ENCODE data around the gene FSTL4. TPM values are rescaled to one million over a fixed set of nuclear protein-coding genes. Genes with fewer than 3 reads are reported as not detected.

Gene FSTL4
- polyA plus RNA-seq, 1 of the 3 experiments (the other 2 are of a cell fraction) = not detected

DNA sequence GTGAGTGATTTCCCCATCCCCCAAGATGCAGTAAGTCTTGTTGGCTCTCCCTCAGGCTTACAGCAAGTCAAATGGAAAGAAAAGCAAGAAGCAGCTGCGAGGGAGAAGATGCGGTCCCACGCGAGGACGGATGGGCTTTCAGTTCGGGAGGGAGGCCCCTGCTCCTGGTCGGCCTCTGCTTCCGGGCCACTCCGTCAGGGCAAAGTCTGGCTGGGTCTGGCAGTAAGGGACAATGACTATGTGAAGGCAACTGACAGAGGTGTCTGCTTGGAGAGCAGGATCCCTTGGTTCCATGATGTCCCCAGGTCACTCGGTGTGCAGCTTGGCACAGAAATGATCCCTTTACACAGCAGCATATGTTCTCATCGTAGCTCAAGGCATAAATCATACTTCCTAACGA is 413.8 kb downstream of the FSTL4 start:
- Histone ChIP-seq H4K20me1 (ENCODE audit: insufficient read depth) (no peaks in the 10 kb centered on the region), H3K79me2 (ENCODE audit: insufficient read depth) (no peaks in the 10 kb centered on the region), H3K27ac (ENCODE audit: low read depth in 2 of 2, low read length in 1 of 2) (no peak overlapping the region), H3F3A (replicated peaks; ENCODE audit: insufficient read depth) (no peaks in the 10 kb centered on the region), H3K4me1 (ENCODE audit: control insufficient read depth in 1 of 2, insufficient read depth in 2 of 2, low read depth in 1 of 2, low read length in 1 of 2) (peaks cover 0 to 13% of the 10 kb centered on the region in 2 experiments; a peak in 1 of 4 replicates), H3K27me3 (ENCODE audit: insufficient read depth) (peaks cover 5% of the 10 kb centered on the region; the same call in 1 of the 2 replicates), H2AFZ (ENCODE audit: low read depth) (no peak overlapping the region), H3K9ac (no peak overlapping the region), H3K4me2 (no peak overlapping the region), H3K4me3 (ENCODE audit: low read depth in 2 of 2, low read length in 1 of 2) (no peak overlapping the region), H3K9me3 (no peaks in the 10 kb centered on the region), H3K9me2 (no peaks in the 10 kb centered on the region), H3K36me3 (replicated peaks in 1 of 2; ENCODE audit: control insufficient read depth in 1 of 2, insufficient read depth in 2 of 2, low read length in 1 of 2) (no peaks in the 10 kb centered on the region)
- CTCF ChIA-PET = no interaction called here
- POLR2A ChIA-PET = no interaction called here
- TF ChIP-seq RAD21 (IDR thresholded peaks at IDR 0.05; ENCODE audit: low read length) (no peak), MEF2A (IDR thresholded peaks at IDR 0.05; ENCODE audit: borderline replicate concordance, low read depth) (no peak), TEAD4 (IDR thresholded peaks at IDR 0.05; ENCODE audit: borderline replicate concordance, insufficient read depth) (no peak), SIN3A (IDR thresholded peaks at IDR 0.05; ENCODE audit: borderline replicate concordance, low read depth, low read length) (no peak), CTCF (IDR thresholded peaks at IDR 0.05) (no peak), GATA2 (CRISPR knock-in tag; IDR thresholded peaks at IDR 0.05) (no peak), TCF12 (IDR thresholded peaks at IDR 0.05) (no peak), FOXJ3 (CRISPR knock-in tag; IDR thresholded peaks at IDR 0.05) (no peak), RXRA (IDR thresholded peaks at IDR 0.05; ENCODE audit: borderline replicate concordance, low read depth) (no peak)
- TF ChIP-seq, protein P1, sequence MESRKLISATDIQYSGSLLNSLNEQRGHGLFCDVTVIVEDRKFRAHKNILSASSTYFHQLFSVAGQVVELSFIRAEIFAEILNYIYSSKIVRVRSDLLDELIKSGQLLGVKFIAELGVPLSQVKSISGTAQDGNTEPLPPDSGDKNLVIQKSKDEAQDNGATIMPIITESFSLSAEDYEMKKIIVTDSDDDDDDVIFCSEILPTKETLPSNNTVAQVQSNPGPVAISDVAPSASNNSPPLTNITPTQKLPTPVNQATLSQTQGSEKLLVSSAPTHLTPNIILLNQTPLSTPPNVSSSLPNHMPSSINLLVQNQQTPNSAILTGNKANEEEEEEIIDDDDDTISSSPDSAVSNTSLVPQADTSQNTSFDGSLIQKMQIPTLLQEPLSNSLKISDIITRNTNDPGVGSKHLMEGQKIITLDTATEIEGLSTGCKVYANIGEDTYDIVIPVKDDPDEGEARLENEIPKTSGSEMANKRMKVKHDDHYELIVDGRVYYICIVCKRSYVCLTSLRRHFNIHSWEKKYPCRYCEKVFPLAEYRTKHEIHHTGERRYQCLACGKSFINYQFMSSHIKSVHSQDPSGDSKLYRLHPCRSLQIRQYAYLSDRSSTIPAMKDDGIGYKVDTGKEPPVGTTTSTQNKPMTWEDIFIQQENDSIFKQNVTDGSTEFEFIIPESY (IDR thresholded peaks at IDR 0.05; ENCODE audit: borderline replicate concordance, low read depth) = no peak
- TF ChIP-seq, protein P2, sequence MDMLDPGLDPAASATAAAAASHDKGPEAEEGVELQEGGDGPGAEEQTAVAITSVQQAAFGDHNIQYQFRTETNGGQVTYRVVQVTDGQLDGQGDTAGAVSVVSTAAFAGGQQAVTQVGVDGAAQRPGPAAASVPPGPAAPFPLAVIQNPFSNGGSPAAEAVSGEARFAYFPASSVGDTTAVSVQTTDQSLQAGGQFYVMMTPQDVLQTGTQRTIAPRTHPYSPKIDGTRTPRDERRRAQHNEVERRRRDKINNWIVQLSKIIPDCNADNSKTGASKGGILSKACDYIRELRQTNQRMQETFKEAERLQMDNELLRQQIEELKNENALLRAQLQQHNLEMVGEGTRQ (IDR thresholded peaks at IDR 0.05; ENCODE audit: borderline replicate concordance, low read depth, low read length) = no peak
- WGBS (ENCODE audit: low lambda C conversion rate) = 66% methylated on average over 12 of the region's 12 CpGs
- DNase-seq = no peak

DNA sequence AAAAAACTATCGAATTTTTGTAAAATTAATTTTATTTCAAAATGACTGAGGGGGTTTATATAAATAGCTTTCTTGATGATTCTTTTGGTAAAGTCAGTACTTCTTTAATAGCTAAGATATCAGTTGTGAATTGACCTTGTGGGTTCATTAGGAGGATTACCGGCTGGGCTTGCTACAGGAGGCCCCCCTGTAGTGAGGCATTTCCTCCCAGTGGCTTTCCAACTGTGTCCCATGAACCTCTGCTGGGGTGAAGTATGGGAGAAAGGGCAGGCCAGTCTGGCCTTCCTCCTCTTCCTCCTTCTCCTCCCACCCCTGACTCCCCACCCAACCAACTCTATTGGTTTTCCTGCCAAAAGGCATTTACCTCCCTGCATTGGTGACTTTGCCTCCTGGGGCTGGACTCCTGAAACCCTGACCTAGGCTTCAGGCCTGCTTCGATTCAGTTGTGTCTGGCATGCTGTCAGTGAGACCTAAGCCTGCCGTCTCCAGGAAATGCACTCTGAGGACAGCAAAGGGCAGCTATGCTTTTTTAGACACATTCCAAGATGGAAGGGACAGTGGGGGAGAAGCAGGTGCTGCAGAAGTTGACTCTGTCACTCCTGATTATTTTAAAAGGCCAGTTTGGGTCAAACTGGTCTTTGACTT is 415.8 kb downstream of the FSTL4 start:
- Histone ChIP-seq H3K27ac (ENCODE audit: low read depth in 2 of 2, low read length in 1 of 2) (no peak overlapping the region), H3K9ac (no peak overlapping the region), H3K4me1 (ENCODE audit: control insufficient read depth in 1 of 2, insufficient read depth in 2 of 2, low read depth in 1 of 2, low read length in 1 of 2) (peaks cover 0 to 13% of the 10 kb centered on the region in 2 experiments; a peak in 1 of 4 replicates), H3F3A (replicated peaks; ENCODE audit: insufficient read depth) (no peaks in the 10 kb centered on the region), H3K36me3 (replicated peaks in 1 of 2; ENCODE audit: control insufficient read depth in 1 of 2, insufficient read depth in 2 of 2, low read length in 1 of 2) (no peaks in the 10 kb centered on the region), H3K4me2 (no peak overlapping the region), H3K27me3 (ENCODE audit: insufficient read depth) (peaks cover 5% of the 10 kb centered on the region; the same call in 1 of the 2 replicates), H3K79me2 (ENCODE audit: insufficient read depth) (no peaks in the 10 kb centered on the region), H3K4me3 (ENCODE audit: low read depth in 2 of 2, low read length in 1 of 2) (no peak overlapping the region), H4K20me1 (ENCODE audit: insufficient read depth) (no peaks in the 10 kb centered on the region), H2AFZ (ENCODE audit: low read depth) (no peak overlapping the region), H3K9me2 (no peaks in the 10 kb centered on the region), H3K9me3 (no peaks in the 10 kb centered on the region)
- ChIA-PET POLR2A (no interaction called here), CTCF (interaction anchor here (1.1 to 1.5 kb wide), 3 partner anchors 9 to 86 kb away, joined by 3 to 4 read pairs (median 3); no protein-coding TSS in a partner anchor)
- DNase-seq = no peak
- WGBS (ENCODE audit: low lambda C conversion rate) = 34% methylated on average over 4 of the region's 4 CpGs
- TF ChIP-seq RCOR1 (IDR thresholded peaks at IDR 0.05; ENCODE audit: low read length) (no peak), USF1 (IDR thresholded peaks at IDR 0.05; ENCODE audit: borderline replicate concordance, low read depth) (no peak), POLR2AphosphoS5 (IDR thresholded peaks at IDR 0.05; ENCODE audit: low read depth, low read length) (no peak), TEAD4 (IDR thresholded peaks at IDR 0.05; ENCODE audit: borderline replicate concordance, insufficient read depth) (no peak), CTCF (IDR thresholded peaks at IDR 0.05) (no peak), TAF1 (IDR thresholded peaks at IDR 0.05; ENCODE audit: borderline replicate concordance, low read depth, low read length) (no peak), MXI1 (IDR thresholded peaks at IDR 0.05; ENCODE audit: low read depth, low read length) (no peak), YY1 (IDR thresholded peaks at IDR 0.05; ENCODE audit: low read depth) (no peak), JUND (IDR thresholded peaks at IDR 0.05) (no peak), SMC3 (IDR thresholded peaks at IDR 0.05; ENCODE audit: low read depth, low read length) (no peak), CHD2 (IDR thresholded peaks at IDR 0.05; ENCODE audit: low read length, partially characterized antibody) (no peak)

Data from SK-N-SH (cell line).